OCI-LY7 (cell line): ENCODE results near the gene ZNF484.

Source experiments
- EZH2phosphoT487 ChIP-seq: fragments of 200-600 bp; sonication (generic); IDR thresholded peaks from 2 replicates; pipeline ENCODE4 v1.6.1; 2018; ENCODE audit warnings: low read depth, borderline replicate concordance, mild to moderate bottlenecking, mixed run types, antibody characterized with exemption, low read length, moderate library complexity, mixed read lengths
- TF ChIP-seq, protein P1 (sequence below): fragments of 200-600 bp; sonication (generic); conservative IDR thresholded peaks from 2 replicates; pipeline ENCODE4 v1.5.1; 2014; ENCODE audit warnings: mild to moderate bottlenecking, antibody characterized with exemption, low read length, moderate library complexity, mixed read lengths

- TF ChIP-seq EZH2phosphoT487, result no peak
- TF ChIP-seq, protein P1, sequence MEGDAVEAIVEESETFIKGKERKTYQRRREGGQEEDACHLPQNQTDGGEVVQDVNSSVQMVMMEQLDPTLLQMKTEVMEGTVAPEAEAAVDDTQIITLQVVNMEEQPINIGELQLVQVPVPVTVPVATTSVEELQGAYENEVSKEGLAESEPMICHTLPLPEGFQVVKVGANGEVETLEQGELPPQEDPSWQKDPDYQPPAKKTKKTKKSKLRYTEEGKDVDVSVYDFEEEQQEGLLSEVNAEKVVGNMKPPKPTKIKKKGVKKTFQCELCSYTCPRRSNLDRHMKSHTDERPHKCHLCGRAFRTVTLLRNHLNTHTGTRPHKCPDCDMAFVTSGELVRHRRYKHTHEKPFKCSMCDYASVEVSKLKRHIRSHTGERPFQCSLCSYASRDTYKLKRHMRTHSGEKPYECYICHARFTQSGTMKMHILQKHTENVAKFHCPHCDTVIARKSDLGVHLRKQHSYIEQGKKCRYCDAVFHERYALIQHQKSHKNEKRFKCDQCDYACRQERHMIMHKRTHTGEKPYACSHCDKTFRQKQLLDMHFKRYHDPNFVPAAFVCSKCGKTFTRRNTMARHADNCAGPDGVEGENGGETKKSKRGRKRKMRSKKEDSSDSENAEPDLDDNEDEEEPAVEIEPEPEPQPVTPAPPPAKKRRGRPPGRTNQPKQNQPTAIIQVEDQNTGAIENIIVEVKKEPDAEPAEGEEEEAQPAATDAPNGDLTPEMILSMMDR, result no peak
These were observed 24.1 kb downstream of the ZNF484 start for GRCh38 chr9:92853716-92854115.
